ENCODE results near the gene FAM193B. TPM values are rescaled to one million over a fixed set of nuclear protein-coding genes. Genes with fewer than 3 reads are reported as not detected.

The FAM193B gene
- total and polyA plus RNA-seq, 9 of the 15 experiments (the other 6 are each of a cell fraction or from before 2014, with no cell fraction given), result 4.4 to 76.4 (median 37.3) TPM

- no peaks in the 10 kb centered on the region for H4K20me1 ChIP-seq (replicated peaks; ENCODE audit: control insufficient read depth, insufficient read depth, low read length)
- no peak overlapping the region for H3K4me2 ChIP-seq (ENCODE audit: insufficient read depth, low read length)
- WGBS (ENCODE audit: insufficient coverage, low coverage, missing lambda C conversion rate), result 29% methylated on average over 7 of the region's 7 CpGs
- DNase-seq (ENCODE audit: extremely low read depth in 1 of 4, low spot score in 3 of 4) (peak; percentile 37 to 65 (median 52)), ATAC-seq (peak; percentile 78), FAIRE-seq (no peak)
- ChIA-PET CTCF (ENCODE audit: low intra/inter-chr PET ratio) (no interaction called here), POLR2A (no interaction called here)
- no TSS peak for BruUV-seq (replicated peaks)
- H3K9me3 ChIP-seq (replicated peaks; ENCODE audit: control insufficient read depth, insufficient read depth, low read depth, low read length), result no peaks in the 10 kb centered on the region
- H3K27ac ChIP-seq (ENCODE audit: extremely low read depth, low read depth, low read length), result no peak overlapping the region
- H3K4me3 ChIP-seq, result no peak overlapping the region
- H2AFZ ChIP-seq (ENCODE audit: low read depth, low read length), result peak overlapping the region; percentile 5; the same call in 1 of the 2 replicates
- intact Hi-C loops (cut with micrococcal nuclease), result no loop called here
- no peaks in the 10 kb centered on the region for H3K9me1 ChIP-seq (ENCODE audit: control insufficient read depth, insufficient read depth, low read length)
- no peaks in the 10 kb centered on the region for H3K79me2 ChIP-seq (ENCODE audit: control insufficient read depth, insufficient read depth, low read length)
- H3K27me3 ChIP-seq (ENCODE audit: control insufficient read depth in 2 of 2, insufficient read depth in 2 of 2, low read length in 2 of 2), result no peaks in the 10 kb centered on the region
- no peak for TF ChIP-seq CHCHD3 (CRISPR knock-in tag; IDR thresholded peaks at IDR 0.05)
- TF ChIP-seq RBM25 (IDR thresholded peaks at IDR 0.05; ENCODE audit: low read depth, low read length, severe bottlenecking), result no peak
- TF ChIP-seq ZNF384 (IDR thresholded peaks at IDR 0.05; ENCODE audit: low read depth, low read length), result peak; percentile 74
- TF ChIP-seq, protein P1, sequence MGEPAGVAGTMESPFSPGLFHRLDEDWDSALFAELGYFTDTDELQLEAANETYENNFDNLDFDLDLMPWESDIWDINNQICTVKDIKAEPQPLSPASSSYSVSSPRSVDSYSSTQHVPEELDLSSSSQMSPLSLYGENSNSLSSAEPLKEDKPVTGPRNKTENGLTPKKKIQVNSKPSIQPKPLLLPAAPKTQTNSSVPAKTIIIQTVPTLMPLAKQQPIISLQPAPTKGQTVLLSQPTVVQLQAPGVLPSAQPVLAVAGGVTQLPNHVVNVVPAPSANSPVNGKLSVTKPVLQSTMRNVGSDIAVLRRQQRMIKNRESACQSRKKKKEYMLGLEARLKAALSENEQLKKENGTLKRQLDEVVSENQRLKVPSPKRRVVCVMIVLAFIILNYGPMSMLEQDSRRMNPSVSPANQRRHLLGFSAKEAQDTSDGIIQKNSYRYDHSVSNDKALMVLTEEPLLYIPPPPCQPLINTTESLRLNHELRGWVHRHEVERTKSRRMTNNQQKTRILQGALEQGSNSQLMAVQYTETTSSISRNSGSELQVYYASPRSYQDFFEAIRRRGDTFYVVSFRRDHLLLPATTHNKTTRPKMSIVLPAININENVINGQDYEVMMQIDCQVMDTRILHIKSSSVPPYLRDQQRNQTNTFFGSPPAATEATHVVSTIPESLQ (CRISPR knock-in tag; IDR thresholded peaks at IDR 0.05), result no peak
- TF ChIP-seq, protein P2, sequence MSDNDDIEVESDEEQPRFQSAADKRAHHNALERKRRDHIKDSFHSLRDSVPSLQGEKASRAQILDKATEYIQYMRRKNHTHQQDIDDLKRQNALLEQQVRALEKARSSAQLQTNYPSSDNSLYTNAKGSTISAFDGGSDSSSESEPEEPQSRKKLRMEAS (CRISPR knock-in tag; IDR thresholded peaks at IDR 0.05), result 0 out of 2 replicates have a peak, but pooled peaks have one; percentile 17
- TF ChIP-seq MXD1 (CRISPR knock-in tag; IDR thresholded peaks at IDR 0.05; ENCODE audit: borderline replicate concordance, poor library complexity, severe bottlenecking), result no peak
- TF ChIP-seq, protein P3, sequence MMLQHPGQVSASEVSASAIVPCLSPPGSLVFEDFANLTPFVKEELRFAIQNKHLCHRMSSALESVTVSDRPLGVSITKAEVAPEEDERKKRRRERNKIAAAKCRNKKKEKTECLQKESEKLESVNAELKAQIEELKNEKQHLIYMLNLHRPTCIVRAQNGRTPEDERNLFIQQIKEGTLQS (IDR thresholded peaks at IDR 0.05), result peak; percentile 79
- TF ChIP-seq, protein P3 (CRISPR knock-in tag; conservative IDR thresholded peaks at IDR 0.05), result no peak
- TF ChIP-seq, protein P4, sequence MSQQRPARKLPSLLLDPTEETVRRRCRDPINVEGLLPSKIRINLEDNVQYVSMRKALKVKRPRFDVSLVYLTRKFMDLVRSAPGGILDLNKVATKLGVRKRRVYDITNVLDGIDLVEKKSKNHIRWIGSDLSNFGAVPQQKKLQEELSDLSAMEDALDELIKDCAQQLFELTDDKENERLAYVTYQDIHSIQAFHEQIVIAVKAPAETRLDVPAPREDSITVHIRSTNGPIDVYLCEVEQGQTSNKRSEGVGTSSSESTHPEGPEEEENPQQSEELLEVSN (IDR thresholded peaks at IDR 0.05; ENCODE audit: borderline replicate concordance in 1 of 2, extremely low read depth in 1 of 2, insufficient read depth in 1 of 2, insufficient read length in 1 of 2, low read depth in 1 of 2, low read length in 1 of 2, poor library complexity in 1 of 2, severe bottlenecking in 1 of 2), result peak in 1 of 2 experiments; percentile 9
- TF ChIP-seq JUND (IDR thresholded peaks at IDR 0.05; ENCODE audit: borderline replicate concordance, low read depth, low read length), result peak; percentile 47; the same call in 1 of the 2 replicates
- TF ChIP-seq JUND (tag; IDR thresholded peaks at IDR 0.05; ENCODE audit: borderline replicate concordance, low read depth, low read length), result no peak
- 0 out of 2 replicates have a peak, but pooled peaks have one; percentile 26 for TF ChIP-seq EHMT2 (IDR thresholded peaks at IDR 0.05)
- H3K4me1 ChIP-seq (replicated peaks in 1 of 2; ENCODE audit: control insufficient read depth in 2 of 2, insufficient read depth in 2 of 2, low read length in 2 of 2), result peaks cover 21 to 22% of the 10 kb centered on the region in 2 experiments; a peak in 3 of 5 replicates
- H3K36me3 ChIP-seq (ENCODE audit: control insufficient read depth, insufficient read depth, low read length), result no peaks in the 10 kb centered on the region
- H3K9ac ChIP-seq (ENCODE audit: insufficient read depth in 1 of 2, low read depth in 2 of 2, low read length in 2 of 2), result peak overlapping the region in 1 of 2 experiments; percentile 47; a peak in 2 of 4 replicates
- in situ Hi-C loops (cut with MboI), result no loop called here
Measured at GRCh38 chr5:177568326-177568725, 14.0 kb upstream of the FAM193B start.

Measured in K562 (cell line).